GM19468 (cell line): ENCODE data around the gene GORAB.

Experiments
- ATAC-seq: cut with Tn5 transposase; IDR thresholded peaks from one replicate; pipeline ENCODE4 v1.9.1; 2021; ENCODE audit warnings: mild to moderate bottlenecking, moderate library complexity, moderate number of reproducible peaks; ENCODE audit not compliant: unreplicated experiment; ENCODE audit errors: extremely low read depth

GORAB gene

GRCh38 chr1:170537798-170538503 lies 6.0 kb downstream of the GORAB start:
- no peak for ATAC-seq

- no peak for ATAC-seq
Measured at GRCh38 chr1:170538687-170539086, 6.7 kb downstream of the GORAB start.

- ATAC-seq = no peak
Measured at GRCh38 chr1:170539154-170539553, 7.2 kb downstream of the GORAB start.

GRCh38 chr1:170544624-170545023 lies 12.7 kb downstream of the GORAB start:
- no peak for ATAC-seq

- ATAC-seq = no peak
Measured at GRCh38 chr1:170545476-170545875, 13.5 kb downstream of the GORAB start.

GRCh38 chr1:170547255-170547654 lies 15.3 kb downstream of the GORAB start:
- no peak for ATAC-seq

- no peak for ATAC-seq
Measured at GRCh38 chr1:170548497-170548896, 16.5 kb downstream of the GORAB start.

GRCh38 chr1:170555370-170555769 lies 23.4 kb downstream of the GORAB start:
- ATAC-seq = no peak

- ATAC-seq = no peak
Measured at GRCh38 chr1:170556917-170557316, 25.0 kb downstream of the GORAB start.

GRCh38 chr1:170558731-170559130 lies 26.8 kb downstream of the GORAB start:
- no peak for ATAC-seq

- ATAC-seq = no peak
Measured at GRCh38 chr1:170559166-170559565, 27.2 kb downstream of the GORAB start.

- no peak for ATAC-seq
Measured at GRCh38 chr1:170560681-170561285, 28.8 kb downstream of the GORAB start.

GRCh38 chr1:170562646-170563338 lies 30.8 kb downstream of the GORAB start:
- ATAC-seq = no peak

- ATAC-seq = no peak
Measured at GRCh38 chr1:170567214-170567613, 35.2 kb downstream of the GORAB start.

- ATAC-seq = no peak
Measured at GRCh38 chr1:170568197-170568596, 36.2 kb downstream of the GORAB start.

- no peak for ATAC-seq
Measured at GRCh38 chr1:170576980-170577379, 45.0 kb downstream of the GORAB start.

GRCh38 chr1:170578359-170578758 lies 46.4 kb downstream of the GORAB start:
- no peak for ATAC-seq

- ATAC-seq = no peak
Measured at GRCh38 chr1:170580636-170581440, 48.9 kb downstream of the GORAB start.

- no peak for ATAC-seq
Measured at GRCh38 chr1:170583186-170583585, 51.2 kb downstream of the GORAB start.
